K562 (cell line): Measurements from ENCODE around the gene PLCB4. TPM values are rescaled to one million over a fixed set of nuclear protein-coding genes. Genes with fewer than 3 reads are reported as not detected.

Experiments
- BRF1 ChIP-seq: IDR thresholded peaks from 3 replicates; pipeline ENCODE4 v1.6.1; 2011; ENCODE audit warnings: borderline replicate concordance, mild to moderate bottlenecking; ENCODE audit not compliant: insufficient read length; ENCODE audit errors: extremely low read depth
- CEBPG ChIP-seq, 3 experiments: fragments of 200-800 bp in 1 of 3; sonication (Bioruptor generic) in 1 of 3; sonication (generic) in 1 of 3; formaldehyde crosslinking in 1 of 3; IDR thresholded peaks in 2 of 3; conservative IDR thresholded peaks in 1 of 3; 2 replicates each; pipeline versions ENCODE4 v1.6.1 to v1.8.0; 2016 to 2022; ENCODE audit warnings: missing compliant biosample characterization in 2 of 3, missing genetic modification characterization in 2 of 3, mild to moderate bottlenecking in 1 of 3, missing genetic modification reagents in 1 of 3
- CREB3L1 ChIP-seq: fragments of 450-650 bp; IDR thresholded peaks from 2 replicates; pipeline ENCODE4 v1.6.1; 2014; ENCODE audit warnings: low read depth, mild to moderate bottlenecking, moderate library complexity, borderline replicate concordance
- EWSR1 ChIP-seq: fragments of 450-650 bp; IDR thresholded peaks from 2 replicates; pipeline ENCODE4 v1.6.1; 2018; ENCODE audit warnings: borderline replicate concordance, mild to moderate bottlenecking, low read depth, moderate library complexity; ENCODE audit not compliant: partially characterized antibody
- HLTF ChIP-seq: fragments of 450-650 bp; IDR thresholded peaks from 2 replicates; pipeline ENCODE4 v1.6.1; 2016
- MGA ChIP-seq: fragments of 450-650 bp; IDR thresholded peaks from 2 replicates; pipeline ENCODE4 v1.6.1; 2016; ENCODE audit warnings: mild to moderate bottlenecking, moderate library complexity
- MLX ChIP-seq, 2 experiments: fragments of 450-650 bp in 1 of 2; sonication (generic) in 1 of 2; formaldehyde crosslinking; conservative IDR thresholded peaks; 2 replicates each; pipeline versions ENCODE4 v1.4.0 to v1.8.1; 2020 to 2022; ENCODE audit warnings: mild to moderate bottlenecking in 1 of 2, missing genetic modification reagents in 1 of 2
- NRF1 ChIP-seq, 2 experiments: fragments of 450-650 bp; IDR thresholded peaks in 1 of 2; conservative IDR thresholded peaks in 1 of 2; 2 replicates each; pipeline ENCODE4 v1.6.1; 2014; ENCODE audit warnings: mild to moderate bottlenecking in 2 of 2
- POLR3G ChIP-seq: IDR thresholded peaks from 2 replicates; pipeline ENCODE4 v1.6.1; 2011; ENCODE audit not compliant: insufficient read length, insufficient replicate concordance; ENCODE audit errors: extremely low read depth
- RFX1 ChIP-seq: fragments of 450-650 bp; IDR thresholded peaks from 2 replicates; pipeline ENCODE4 v1.6.1; 2016; ENCODE audit warnings: mild to moderate bottlenecking, moderate library complexity
- TAF9B ChIP-seq: fragments of 450-650 bp; IDR thresholded peaks from 2 replicates; pipeline ENCODE4 v1.6.1; 2018; ENCODE audit warnings: mild to moderate bottlenecking; ENCODE audit not compliant: partially characterized antibody
- ZNF133 ChIP-seq: fragments of 250-450 bp; sonication (Bioruptor Pico); IDR thresholded peaks from 2 replicates; pipeline ENCODE4 v1.4.0; 2020; ENCODE audit warnings: mild to moderate bottlenecking
- ZNF583 ChIP-seq: fragments of 250-450 bp; sonication (Bioruptor Pico); IDR thresholded peaks from 2 replicates; pipeline ENCODE4 v1.4.0; 2020
- polyA plus RNA-seq, 8 experiments: library from polyadenylated mRNA; depleted of rRNA in 4 of 8; stranded (reverse) in 5 of 8; unstranded in 3 of 8; fragments of >200 nt; fragmentation: Nextera tagmentation in 2 of 8; fragmentation: Illumina TruSeq in 1 of 8; extraction: Ambion mirVana in 2 of 8; extraction: Trizol in 1 of 8; gene quantifications; 2 replicates each; pipeline versions ENCODE4 v1.2.1 to v1.2.3, GENCODE V29; 2011 to 2014; ENCODE audit warnings: inconsistent platforms in 1 of 8, missing spikeins in 1 of 8
- total RNA-seq, 7 experiments: library from RNA; depleted of rRNA in 6 of 7; stranded (reverse); fragments of >200 nt in 6 of 7; fragmentation: Illumina TruSeq in 2 of 7; extraction: Trizol in 2 of 7; gene quantifications; 2 replicates each; pipeline versions ENCODE4 v1.2.1 to v1.2.3, GENCODE V29; 2011 to 2021; ENCODE audit warnings: low replicate concordance in 1 of 7

Gene PLCB4
- total and polyA plus RNA-seq, 9 of the 15 experiments (the other 6 are each of a cell fraction or from before 2014, with no cell fraction given), result 0.20 to 2.9 (median 0.52) TPM

GRCh38 chr20:9025011-9025410 is 43.9 kb upstream of the PLCB4 start (continued):
- no peak for TF ChIP-seq CREB3L1
- TF ChIP-seq POLR3G, result no peak
- no peak for TF ChIP-seq CEBPG (CRISPR knock-in tag; IDR thresholded peaks at IDR 0.05)
- no peak for TF ChIP-seq CEBPG (tag; conservative IDR thresholded peaks at IDR 0.05 in 1 of 2, IDR thresholded peaks at IDR 0.05 in 1 of 2)
- no peak for TF ChIP-seq HLTF
- no peak for TF ChIP-seq EWSR1
- TF ChIP-seq MGA, result no peak
- TF ChIP-seq ZNF583 (CRISPR knock-in tag), result no peak
- TF ChIP-seq TAF9B, result no peak
- TF ChIP-seq ZNF133 (CRISPR knock-in tag), result no peak
- no peak for TF ChIP-seq RFX1
- no peak for TF ChIP-seq MLX (CRISPR knock-in tag; conservative IDR thresholded peaks at IDR 0.05)
- no peak for TF ChIP-seq BRF1
- no peak for TF ChIP-seq NRF1 (conservative IDR thresholded peaks at IDR 0.05 in 1 of 2, IDR thresholded peaks at IDR 0.05 in 1 of 2)
